ENCODE data around the gene LPCAT1.
"Not testable (repeated sequence)": the region's sequence is repeated elsewhere in the genome, so short reads cannot be mapped to it uniquely, and the experiment has no call there.

Gene LPCAT1

GRCh38 chr5:1517838-1518237, 5.9 kb downstream of the LPCAT1 start:
- Histone ChIP-seq H3K4me1 (ENCODE audit: control insufficient read depth, insufficient read depth, low read length) (peaks cover 14% of the 10 kb centered on the region), H3K27ac (ENCODE audit: low read length) (no peak overlapping the region), H3K27me3 (ENCODE audit: control insufficient read depth in 1 of 2, insufficient read depth in 2 of 2, low read length in 2 of 2) (no peaks in the 10 kb centered on the region), H3K9me3 (ENCODE audit: control insufficient read depth in 2 of 2, low read length in 2 of 2) (no peaks in the 10 kb centered on the region), H3K36me3 (ENCODE audit: control insufficient read depth in 2 of 2, insufficient read depth in 2 of 2, low read length in 2 of 2) (peaks cover 0 to 13% of the 10 kb centered on the region in 2 donors), H3K9ac (ENCODE audit: low read length in 2 of 2) (no peak overlapping the region), H3K4me3 (ENCODE audit: low read length in 2 of 2) (no peak overlapping the region)

- no peak overlapping the region for H3K27ac ChIP-seq (ENCODE audit: low read length)
- no peak overlapping the region for H3K9ac ChIP-seq (ENCODE audit: low read length in 2 of 2)
- H3K36me3 ChIP-seq (ENCODE audit: control insufficient read depth in 2 of 2, insufficient read depth in 2 of 2, low read length in 2 of 2), result peaks cover 0 to 13% of the 10 kb centered on the region in 2 donors
Measured at GRCh38 chr5:1516615-1517601, 6.9 kb downstream of the LPCAT1 start.

GRCh38 chr5:1515921-1516571, 7.7 kb downstream of the LPCAT1 start:
- Histone ChIP-seq H3K9ac (ENCODE audit: low read length in 2 of 2) (no peak overlapping the region), H3K9me3 (ENCODE audit: control insufficient read depth in 2 of 2, low read length in 2 of 2) (no peaks in the 10 kb centered on the region), H3K27me3 (ENCODE audit: control insufficient read depth in 1 of 2, insufficient read depth in 2 of 2, low read length in 2 of 2) (no peaks in the 10 kb centered on the region), H3K27ac (ENCODE audit: low read length) (no peak overlapping the region), H3K36me3 (ENCODE audit: control insufficient read depth in 2 of 2, insufficient read depth in 2 of 2, low read length in 2 of 2) (peaks cover 0 to 15% of the 10 kb centered on the region in 2 donors), H3K4me1 (ENCODE audit: control insufficient read depth, insufficient read depth, low read length) (no peaks in the 10 kb centered on the region), H3K4me3 (ENCODE audit: low read length in 2 of 2) (no peak overlapping the region)

More at GRCh38 chr5:1516615-1517601, 6.9 kb downstream of the LPCAT1 start:
- Histone ChIP-seq H3K27me3 (ENCODE audit: control insufficient read depth in 1 of 2, insufficient read depth in 2 of 2, low read length in 2 of 2) (no peaks in the 10 kb centered on the region), H3K4me1 (ENCODE audit: control insufficient read depth, insufficient read depth, low read length) (peaks cover 6% of the 10 kb centered on the region), H3K4me3 (ENCODE audit: low read length in 2 of 2) (no peak overlapping the region), H3K9me3 (ENCODE audit: control insufficient read depth in 2 of 2, low read length in 2 of 2) (no peaks in the 10 kb centered on the region)

- Histone ChIP-seq H3K4me3 (ENCODE audit: low read length in 2 of 2) (no peak overlapping the region), H3K4me1 (ENCODE audit: control insufficient read depth, insufficient read depth, low read length) (no peaks in the 10 kb centered on the region), H3K36me3 (ENCODE audit: control insufficient read depth in 2 of 2, insufficient read depth in 2 of 2, low read length in 2 of 2) (peaks cover 0 to 15% of the 10 kb centered on the region in 2 donors), H3K27ac (ENCODE audit: low read length) (no peak overlapping the region), H3K9me3 (ENCODE audit: control insufficient read depth in 2 of 2, low read length in 2 of 2) (no peaks in the 10 kb centered on the region), H3K27me3 (ENCODE audit: control insufficient read depth in 1 of 2, insufficient read depth in 2 of 2, low read length in 2 of 2) (no peaks in the 10 kb centered on the region), H3K9ac (ENCODE audit: low read length in 2 of 2) (no peak overlapping the region)
Measured at GRCh38 chr5:1515311-1515920, 8.3 kb downstream of the LPCAT1 start.

- not testable (repeated sequence) for H3K9ac ChIP-seq (ENCODE audit: low read length in 2 of 2); H3K4me1 ChIP-seq (ENCODE audit: control insufficient read depth, insufficient read depth, low read length); H3K27ac ChIP-seq (ENCODE audit: low read length); H3K9me3 ChIP-seq (ENCODE audit: control insufficient read depth in 2 of 2, low read length in 2 of 2); H3K4me3 ChIP-seq (ENCODE audit: low read length in 2 of 2); H3K27me3 ChIP-seq (ENCODE audit: control insufficient read depth in 1 of 2, insufficient read depth in 2 of 2, low read length in 2 of 2)
- peaks cover 0 to 15% of the 10 kb centered on the region in 2 donors for H3K36me3 ChIP-seq (ENCODE audit: control insufficient read depth in 2 of 2, insufficient read depth in 2 of 2, low read length in 2 of 2)
Measured at GRCh38 chr5:1514819-1515310, 8.9 kb downstream of the LPCAT1 start.

- Histone ChIP-seq H3K4me3 (ENCODE audit: low read length in 2 of 2) (no peak overlapping the region), H3K9me3 (ENCODE audit: control insufficient read depth in 2 of 2, low read length in 2 of 2) (no peaks in the 10 kb centered on the region), H3K27me3 (ENCODE audit: control insufficient read depth in 1 of 2, insufficient read depth in 2 of 2, low read length in 2 of 2) (no peaks in the 10 kb centered on the region), H3K27ac (ENCODE audit: low read length) (no peak overlapping the region), H3K4me1 (ENCODE audit: control insufficient read depth, insufficient read depth, low read length) (no peaks in the 10 kb centered on the region), H3K36me3 (ENCODE audit: control insufficient read depth in 2 of 2, insufficient read depth in 2 of 2, low read length in 2 of 2) (peaks cover 0 to 11% of the 10 kb centered on the region in 2 donors), H3K9ac (ENCODE audit: low read length in 2 of 2) (no peak overlapping the region)
Measured at GRCh38 chr5:1514027-1514818, 9.5 kb downstream of the LPCAT1 start.

- Histone ChIP-seq H3K9me3 (ENCODE audit: control insufficient read depth in 2 of 2, low read length in 2 of 2) (no peaks in the 10 kb centered on the region), H3K27me3 (ENCODE audit: control insufficient read depth in 1 of 2, insufficient read depth in 2 of 2, low read length in 2 of 2) (no peaks in the 10 kb centered on the region), H3K4me1 (ENCODE audit: control insufficient read depth, insufficient read depth, low read length) (no peaks in the 10 kb centered on the region), H3K9ac (ENCODE audit: low read length in 2 of 2) (no peak overlapping the region), H3K36me3 (ENCODE audit: control insufficient read depth in 2 of 2, insufficient read depth in 2 of 2, low read length in 2 of 2) (peaks cover 0 to 6% of the 10 kb centered on the region in 2 donors), H3K27ac (ENCODE audit: low read length) (no peak overlapping the region), H3K4me3 (ENCODE audit: low read length in 2 of 2) (no peak overlapping the region)
Measured at GRCh38 chr5:1513326-1514026, 10.3 kb downstream of the LPCAT1 start.

- Histone ChIP-seq H3K27ac (ENCODE audit: low read length) (no peak overlapping the region), H3K9me3 (ENCODE audit: control insufficient read depth in 2 of 2, low read length in 2 of 2) (no peaks in the 10 kb centered on the region), H3K4me3 (ENCODE audit: low read length in 2 of 2) (no peak overlapping the region), H3K4me1 (ENCODE audit: control insufficient read depth, insufficient read depth, low read length) (no peaks in the 10 kb centered on the region), H3K27me3 (ENCODE audit: control insufficient read depth in 1 of 2, insufficient read depth in 2 of 2, low read length in 2 of 2) (no peaks in the 10 kb centered on the region), H3K9ac (ENCODE audit: low read length in 2 of 2) (no peak overlapping the region), H3K36me3 (ENCODE audit: control insufficient read depth in 2 of 2, insufficient read depth in 2 of 2, low read length in 2 of 2) (peaks cover 0 to 6% of the 10 kb centered on the region in 2 donors)
Measured at GRCh38 chr5:1512541-1513291, 11.0 kb downstream of the LPCAT1 start.

Measured in stomach smooth muscle (tissue), 2 donors.